OCI-LY3 (cell line): ENCODE measurements around the gene SLC25A51.

Experiments
- EZH2phosphoT487 ChIP-seq: fragments of 200-600 bp; shearing (Covaris generic); IDR thresholded peaks from 2 replicates; pipeline ENCODE4 v1.6.1; 2018; ENCODE audit warnings: antibody characterized with exemption, mixed run types, low read depth
- TF ChIP-seq, protein P1 (sequence below): fragments of 200-600, 300-600 bp; sonication (generic); IDR thresholded peaks from 2 replicates; pipeline ENCODE4 v1.5.1; 2014; ENCODE audit warnings: antibody characterized with exemption, low read length, low read depth

- TF ChIP-seq, protein P1, sequence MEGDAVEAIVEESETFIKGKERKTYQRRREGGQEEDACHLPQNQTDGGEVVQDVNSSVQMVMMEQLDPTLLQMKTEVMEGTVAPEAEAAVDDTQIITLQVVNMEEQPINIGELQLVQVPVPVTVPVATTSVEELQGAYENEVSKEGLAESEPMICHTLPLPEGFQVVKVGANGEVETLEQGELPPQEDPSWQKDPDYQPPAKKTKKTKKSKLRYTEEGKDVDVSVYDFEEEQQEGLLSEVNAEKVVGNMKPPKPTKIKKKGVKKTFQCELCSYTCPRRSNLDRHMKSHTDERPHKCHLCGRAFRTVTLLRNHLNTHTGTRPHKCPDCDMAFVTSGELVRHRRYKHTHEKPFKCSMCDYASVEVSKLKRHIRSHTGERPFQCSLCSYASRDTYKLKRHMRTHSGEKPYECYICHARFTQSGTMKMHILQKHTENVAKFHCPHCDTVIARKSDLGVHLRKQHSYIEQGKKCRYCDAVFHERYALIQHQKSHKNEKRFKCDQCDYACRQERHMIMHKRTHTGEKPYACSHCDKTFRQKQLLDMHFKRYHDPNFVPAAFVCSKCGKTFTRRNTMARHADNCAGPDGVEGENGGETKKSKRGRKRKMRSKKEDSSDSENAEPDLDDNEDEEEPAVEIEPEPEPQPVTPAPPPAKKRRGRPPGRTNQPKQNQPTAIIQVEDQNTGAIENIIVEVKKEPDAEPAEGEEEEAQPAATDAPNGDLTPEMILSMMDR = peak; percentile 22
- TF ChIP-seq EZH2phosphoT487 = no peak
These were observed 44.9 kb downstream of the SLC25A51 start for GRCh38 chr9:37859043-37859442.
